ENCODE measurements around the gene AVL9. TPM values are rescaled to one million over a fixed set of nuclear protein-coding genes. Genes with fewer than 3 reads are reported as not detected.

AVL9 gene
- total and polyA plus RNA-seq, 9 of the 15 experiments (the other 6 are each of a cell fraction or from before 2014, with no cell fraction given): 6.4 to 66.2 (median 30.1) TPM

GRCh38 chr7:32496052-32496813 lies 944 bp downstream of the AVL9 start (continued):
- TF ChIP-seq, protein P1, sequence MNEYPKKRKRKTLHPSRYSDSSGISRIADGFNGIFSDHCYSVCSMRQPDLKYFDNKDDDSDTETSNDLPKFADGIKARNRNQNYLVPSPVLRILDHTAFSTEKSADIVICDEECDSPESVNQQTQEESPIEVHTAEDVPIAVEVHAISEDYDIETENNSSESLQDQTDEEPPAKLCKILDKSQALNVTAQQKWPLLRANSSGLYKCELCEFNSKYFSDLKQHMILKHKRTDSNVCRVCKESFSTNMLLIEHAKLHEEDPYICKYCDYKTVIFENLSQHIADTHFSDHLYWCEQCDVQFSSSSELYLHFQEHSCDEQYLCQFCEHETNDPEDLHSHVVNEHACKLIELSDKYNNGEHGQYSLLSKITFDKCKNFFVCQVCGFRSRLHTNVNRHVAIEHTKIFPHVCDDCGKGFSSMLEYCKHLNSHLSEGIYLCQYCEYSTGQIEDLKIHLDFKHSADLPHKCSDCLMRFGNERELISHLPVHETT (CRISPR knock-in tag; conservative IDR thresholded peaks at IDR 0.05 in 1 of 2, IDR thresholded peaks at IDR 0.05 in 1 of 2): no peak
- TF ChIP-seq ZBTB9 (CRISPR knock-in tag; IDR thresholded peaks at IDR 0.05) (no peak), CSDE1 (IDR thresholded peaks at IDR 0.05) (0 out of 4 replicates have a peak, but pooled peaks of 1 of the 2 experiments have one; percentile 35), SRSF7 (optimal IDR thresholded peaks at IDR 0.05; ENCODE audit: low read depth, low read length) (no peak), ZNF592 (IDR thresholded peaks at IDR 0.05) (0 out of 2 replicates have a peak, but pooled peaks have one; percentile 18), ZFX (CRISPR knock-in tag; IDR thresholded peaks at IDR 0.05) (no peak)
- TF ChIP-seq, protein P2, sequence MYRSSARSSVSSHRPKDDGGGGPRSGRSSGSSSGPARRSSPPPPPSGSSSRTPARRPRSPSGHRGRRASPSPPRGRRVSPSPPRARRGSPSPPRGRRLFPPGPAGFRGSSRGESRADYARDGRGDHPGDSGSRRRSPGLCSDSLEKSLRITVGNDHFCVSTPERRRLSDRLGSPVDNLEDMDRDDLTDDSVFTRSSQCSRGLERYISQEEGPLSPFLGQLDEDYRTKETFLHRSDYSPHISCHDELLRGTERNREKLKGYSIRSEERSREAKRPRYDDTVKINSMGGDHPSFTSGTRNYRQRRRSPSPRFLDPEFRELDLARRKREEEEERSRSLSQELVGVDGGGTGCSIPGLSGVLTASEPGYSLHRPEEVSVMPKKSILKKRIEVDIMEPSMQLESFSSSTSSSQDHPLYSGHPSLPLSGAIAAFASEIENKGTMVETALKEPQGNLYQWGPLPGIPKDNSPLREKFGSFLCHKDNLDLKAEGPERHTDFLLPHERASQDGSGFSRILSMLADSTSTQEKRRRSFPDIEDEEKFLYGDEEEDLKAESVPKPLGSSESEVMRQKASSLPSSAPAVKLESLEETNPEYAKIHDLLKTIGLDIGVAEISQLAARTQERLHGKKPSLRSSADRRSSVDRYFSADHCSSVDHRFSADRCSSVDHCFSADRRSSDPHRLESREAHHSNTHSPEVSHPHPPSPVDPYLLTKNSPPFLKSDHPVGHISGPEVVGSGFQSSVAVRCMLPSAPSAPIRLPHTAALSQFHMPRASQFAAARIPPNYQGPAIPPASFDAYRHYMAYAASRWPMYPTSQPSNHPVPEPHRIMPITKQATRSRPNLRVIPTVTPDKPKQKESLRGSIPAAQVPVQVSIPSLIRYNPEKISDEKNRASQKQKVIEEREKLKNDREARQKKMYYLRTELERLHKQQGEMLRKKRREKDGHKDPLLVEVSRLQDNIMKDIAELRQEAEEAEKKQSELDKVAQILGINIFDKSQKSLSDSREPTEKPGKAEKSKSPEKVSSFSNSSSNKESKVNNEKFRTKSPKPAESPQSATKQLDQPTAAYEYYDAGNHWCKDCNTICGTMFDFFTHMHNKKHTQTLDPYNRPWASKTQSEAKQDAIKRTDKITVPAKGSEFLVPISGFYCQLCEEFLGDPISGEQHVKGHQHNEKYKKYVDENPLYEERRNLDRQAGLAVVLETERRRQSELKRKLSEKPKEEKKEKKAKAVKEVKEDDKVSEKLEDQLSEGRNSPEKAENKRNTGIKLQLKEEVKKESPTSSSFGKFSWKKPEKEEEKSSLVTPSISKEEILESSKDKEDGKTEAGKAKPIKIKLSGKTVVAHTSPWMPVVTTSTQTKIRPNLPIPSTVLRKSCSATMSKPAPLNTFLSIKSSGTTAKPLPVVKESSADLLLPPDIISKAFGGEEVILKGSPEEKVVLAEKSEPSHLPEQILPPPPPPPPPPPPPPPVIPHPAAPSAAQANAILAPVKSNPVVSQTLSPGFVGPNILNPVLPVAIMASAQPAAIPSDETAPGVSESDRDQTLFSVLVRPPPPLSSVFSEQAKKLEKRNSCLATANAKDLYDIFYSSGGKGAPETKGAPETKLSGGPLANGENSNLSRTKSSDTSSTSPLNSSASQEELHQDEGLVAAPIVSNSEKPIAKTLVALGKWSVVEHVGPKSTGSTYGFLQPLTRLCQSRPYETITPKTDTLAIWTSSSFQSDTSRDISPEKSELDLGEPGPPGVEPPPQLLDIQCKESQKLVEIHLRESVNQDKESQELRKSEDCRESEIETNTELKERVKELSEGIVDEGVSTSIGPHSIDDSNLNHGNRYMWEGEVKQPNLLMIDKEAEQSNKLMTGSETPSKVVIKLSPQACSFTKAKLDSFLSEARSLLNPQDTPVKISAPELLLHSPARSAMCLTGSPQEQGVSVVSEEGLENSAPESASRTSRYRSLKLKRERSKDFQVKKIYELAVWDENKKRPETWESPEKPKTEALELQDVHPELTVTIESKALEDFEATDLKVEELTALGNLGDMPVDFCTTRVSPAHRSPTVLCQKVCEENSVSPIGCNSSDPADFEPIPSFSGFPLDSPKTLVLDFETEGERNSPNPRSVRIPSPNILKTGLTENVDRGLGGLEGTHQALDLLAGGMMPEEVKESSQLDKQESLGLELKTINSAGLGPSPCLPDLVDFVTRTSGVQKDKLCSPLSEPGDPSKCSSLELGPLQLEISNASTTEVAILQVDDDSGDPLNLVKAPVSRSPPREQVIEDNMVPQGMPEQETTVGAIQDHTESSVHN (IDR thresholded peaks at IDR 0.05; ENCODE audit: borderline replicate concordance in 1 of 2, low read depth in 1 of 2): no peak
- TF ChIP-seq, protein P3, sequence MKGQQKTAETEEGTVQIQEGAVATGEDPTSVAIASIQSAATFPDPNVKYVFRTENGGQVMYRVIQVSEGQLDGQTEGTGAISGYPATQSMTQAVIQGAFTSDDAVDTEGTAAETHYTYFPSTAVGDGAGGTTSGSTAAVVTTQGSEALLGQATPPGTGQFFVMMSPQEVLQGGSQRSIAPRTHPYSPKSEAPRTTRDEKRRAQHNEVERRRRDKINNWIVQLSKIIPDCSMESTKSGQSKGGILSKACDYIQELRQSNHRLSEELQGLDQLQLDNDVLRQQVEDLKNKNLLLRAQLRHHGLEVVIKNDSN (CRISPR knock-in tag; IDR thresholded peaks at IDR 0.05): no peak

Measured in K562 (cell line).